ENCODE results near the gene CCDC83. TPM values are rescaled to one million over a fixed set of nuclear protein-coding genes. Genes with fewer than 3 reads are reported as not detected.

Gene CCDC83
- total RNA-seq, 2 donors from 2014 or later = 0.19 TPM; not detected in 1

- Mint-ChIP-seq H3K27ac (no peak overlapping the region), H3K36me3 (peaks cover 5 to 59% of the 10 kb centered on the region in 2 donors), H3K9me3 (no peaks in the 10 kb centered on the region)
- no peak for DNase-seq (ENCODE audit: low spot score in 2 of 2)
- ATAC-seq = no peak
Measured at GRCh38 chr11:85965202-85965601, 110.0 kb downstream of the CCDC83 start.

DNA sequence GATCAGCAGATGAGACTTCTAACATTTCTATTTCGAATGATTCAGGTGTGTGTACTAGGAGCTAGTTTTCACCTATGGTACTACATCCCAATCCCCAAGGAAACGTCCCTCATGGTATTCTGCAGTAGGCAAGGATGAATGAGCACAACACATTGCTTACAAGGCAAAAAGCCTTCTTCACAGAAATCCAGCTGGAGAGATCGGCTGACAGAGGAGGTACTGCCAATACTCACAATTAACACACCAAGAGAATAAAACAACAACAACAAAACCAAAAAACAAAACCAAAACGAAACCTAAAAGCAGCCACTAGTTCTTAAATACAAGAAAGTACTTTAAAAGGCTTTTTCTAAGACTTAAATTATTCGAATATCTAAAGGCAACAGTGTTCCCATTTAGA lies 112.3 kb downstream of the CCDC83 start:
- peaks cover 5 to 51% of the 10 kb centered on the region in 2 donors for H3K36me3 Mint-ChIP-seq
- no peak for ATAC-seq
- no peak for DNase-seq (ENCODE audit: low spot score in 2 of 2)
- peak overlapping the region in 1 of 2 donors; percentile 34 for H3K27ac Mint-ChIP-seq
- no peaks in the 10 kb centered on the region for H3K9me3 Mint-ChIP-seq

Other genes with a start within 250 kb of the CCDC83 start
- gene DLG2, start 228.0 kb upstream of the CCDC83 start, total RNA-seq = 1 to 10 TPM; 4.2 to 5.4 TPM
- gene TMEM126B, start 226.8 kb upstream of the CCDC83 start, total RNA-seq = 100 to 1,000 TPM in 1 of 2 donors, 10 to 100 TPM in 1; 77.0 to 104 TPM
- gene TMEM126A, start 207.4 kb upstream of the CCDC83 start, total RNA-seq = 10 to 100 TPM; 36.5 to 60.3 TPM
- gene CREBZF, start 190.3 kb upstream of the CCDC83 start, total RNA-seq = 10 to 100 TPM; 61.0 to 65.7 TPM
- not detected for gene CCDC89, start 169.2 kb upstream of the CCDC83 start, total RNA-seq
- gene SYTL2, start 44.2 kb upstream of the CCDC83 start, total RNA-seq = 1 to 10 TPM; 4.6 to 7.5 TPM
- 10 to 100 TPM; 65.4 to 82.1 TPM for gene PICALM, start 213.7 kb downstream of the CCDC83 start, total RNA-seq

Data from activated naive CD4-positive, alpha-beta T cell treated with anti-CD3 and anti-CD28 coated beads, Interleukin-2, amount 50 U/mL, for 72 hours (primary cell).